GM19324 (cell line): ENCODE measurements around the gene TLL1.

Experiments
- ATAC-seq: cut with Tn5 transposase; IDR thresholded peaks from one replicate; pipeline ENCODE4 v1.9.1; 2021; ENCODE audit warnings: mild to moderate bottlenecking, moderate library complexity; ENCODE audit not compliant: unreplicated experiment, low FRiP score

Gene TLL1

GRCh38 chr4:166128403-166128802, 255.4 kb downstream of the TLL1 start:
- no peak for ATAC-seq

GRCh38 chr4:166134285-166134684, 261.2 kb downstream of the TLL1 start:
- ATAC-seq: no peak

DNA sequence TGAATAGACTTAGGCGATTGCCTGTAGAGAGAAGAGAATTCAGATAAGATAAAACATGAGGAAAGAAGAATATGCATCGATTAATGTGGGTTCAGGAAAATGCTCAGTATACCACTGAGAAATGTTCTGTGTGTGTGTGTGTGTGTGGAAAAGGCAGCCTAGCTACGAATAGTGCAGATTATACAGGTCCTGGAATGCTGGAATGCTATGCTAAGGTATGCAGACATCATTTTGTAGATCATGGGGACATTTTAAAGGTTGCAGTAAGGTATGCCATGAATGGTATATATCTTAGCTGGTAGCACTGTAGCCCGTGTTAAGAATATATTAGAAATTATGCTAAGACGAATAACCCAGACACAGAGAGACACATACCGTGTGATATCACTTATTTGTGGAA, 267.9 kb downstream of the TLL1 start:
- ATAC-seq: no peak

- ATAC-seq: no peak
These were observed 270.2 kb downstream of the TLL1 start for GRCh38 chr4:166143227-166143626.

DNA sequence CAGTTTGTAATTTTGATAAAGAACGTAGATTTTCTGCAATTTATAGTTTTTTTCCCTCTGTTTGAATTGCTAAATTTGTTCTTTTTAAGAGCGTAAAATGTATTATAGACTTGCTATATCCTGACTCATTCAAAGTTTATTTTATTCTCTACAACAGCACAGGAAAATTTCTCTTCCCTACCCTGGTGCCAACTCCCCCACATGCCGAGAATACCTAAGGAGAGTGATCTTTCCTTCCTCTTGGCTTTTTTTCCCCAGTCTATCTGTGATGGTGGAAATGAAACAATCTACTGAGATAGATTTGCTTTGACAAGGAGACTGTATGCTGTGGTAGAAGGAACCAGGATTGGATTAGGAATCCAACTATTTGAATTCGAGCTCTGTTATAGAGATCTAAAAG, 271.6 kb downstream of the TLL1 start:
- no peak for ATAC-seq

DNA sequence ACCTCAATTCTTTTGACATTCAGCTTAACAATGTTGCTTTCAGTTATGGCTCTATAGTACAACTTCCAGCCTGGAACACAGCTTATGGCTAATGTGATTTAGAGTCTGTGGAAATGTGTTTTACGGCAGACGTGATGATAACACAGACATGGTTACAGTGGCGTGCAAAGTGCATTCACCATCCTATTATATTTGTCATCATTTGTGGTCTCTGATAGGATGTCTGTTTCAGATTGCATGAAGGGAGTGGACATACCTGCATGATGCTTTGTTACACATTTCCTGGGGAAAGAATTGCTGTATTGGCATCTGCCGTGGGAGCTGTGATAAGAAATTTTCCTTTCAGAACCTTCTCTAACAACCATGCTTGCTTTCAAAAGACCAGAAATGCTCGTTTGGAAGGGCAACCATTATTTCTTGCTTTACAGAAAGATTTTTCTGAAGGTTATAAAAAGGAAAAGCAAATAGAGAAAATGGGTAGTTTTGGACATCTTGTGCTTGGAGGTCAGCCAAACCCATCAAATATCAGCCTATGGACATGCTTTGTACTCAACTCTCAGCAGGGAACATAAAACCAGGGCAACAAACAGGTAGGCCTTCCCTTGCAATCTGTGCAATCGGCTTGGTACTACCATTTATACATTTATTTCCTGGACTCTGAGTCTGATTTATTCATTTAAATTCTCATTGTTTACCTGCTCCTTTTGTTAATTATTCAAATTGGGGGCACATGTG, 273.9 kb downstream of the TLL1 start:
- ATAC-seq: no peak
